ENCODE data around the gene H2BK1.

DNA sequence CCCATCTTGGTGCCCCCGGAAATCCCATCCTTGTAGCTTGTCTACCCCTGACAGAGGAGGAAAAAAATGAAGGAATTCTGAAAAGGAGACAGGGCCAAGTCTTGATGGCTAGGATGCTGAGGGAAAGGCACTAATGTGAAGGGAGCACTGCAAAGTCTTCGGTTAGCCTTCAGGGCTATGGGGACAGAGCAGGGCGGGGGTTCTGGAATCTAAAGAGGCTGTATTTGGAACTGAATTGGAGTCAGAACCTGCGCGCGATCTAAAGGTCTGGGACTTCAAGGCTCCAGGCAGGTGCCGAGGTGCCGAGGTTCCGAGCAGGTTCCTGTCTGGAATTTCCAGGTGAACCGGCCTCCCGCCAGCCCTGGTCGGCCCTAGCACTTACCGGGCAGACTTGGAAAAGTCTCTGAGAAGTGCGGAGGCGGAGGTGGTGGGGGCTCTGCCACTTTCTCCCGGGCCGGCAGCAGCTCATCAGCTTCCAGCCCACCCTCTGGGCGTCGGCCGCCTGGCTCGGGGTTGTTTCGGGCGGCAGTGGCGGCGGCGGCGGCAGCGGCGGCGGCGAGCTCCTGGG is 43.6 kb downstream of the H2BK1 start:
- TF ChIP-seq, protein P1, sequence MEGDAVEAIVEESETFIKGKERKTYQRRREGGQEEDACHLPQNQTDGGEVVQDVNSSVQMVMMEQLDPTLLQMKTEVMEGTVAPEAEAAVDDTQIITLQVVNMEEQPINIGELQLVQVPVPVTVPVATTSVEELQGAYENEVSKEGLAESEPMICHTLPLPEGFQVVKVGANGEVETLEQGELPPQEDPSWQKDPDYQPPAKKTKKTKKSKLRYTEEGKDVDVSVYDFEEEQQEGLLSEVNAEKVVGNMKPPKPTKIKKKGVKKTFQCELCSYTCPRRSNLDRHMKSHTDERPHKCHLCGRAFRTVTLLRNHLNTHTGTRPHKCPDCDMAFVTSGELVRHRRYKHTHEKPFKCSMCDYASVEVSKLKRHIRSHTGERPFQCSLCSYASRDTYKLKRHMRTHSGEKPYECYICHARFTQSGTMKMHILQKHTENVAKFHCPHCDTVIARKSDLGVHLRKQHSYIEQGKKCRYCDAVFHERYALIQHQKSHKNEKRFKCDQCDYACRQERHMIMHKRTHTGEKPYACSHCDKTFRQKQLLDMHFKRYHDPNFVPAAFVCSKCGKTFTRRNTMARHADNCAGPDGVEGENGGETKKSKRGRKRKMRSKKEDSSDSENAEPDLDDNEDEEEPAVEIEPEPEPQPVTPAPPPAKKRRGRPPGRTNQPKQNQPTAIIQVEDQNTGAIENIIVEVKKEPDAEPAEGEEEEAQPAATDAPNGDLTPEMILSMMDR (IDR thresholded peaks at IDR 0.05) = no peak
- TF ChIP-seq POLR2A (IDR thresholded peaks at IDR 0.05) (no peak), POLR2AphosphoS5 (IDR thresholded peaks at IDR 0.05) (no peak), EP300 (IDR thresholded peaks at IDR 0.05) (no peak)

All from sigmoid colon (tissue), 4 donors.